GM12878 (cell line): Measurements from ENCODE around the gene CEACAM1. TPM values are rescaled to one million over a fixed set of nuclear protein-coding genes. Genes with fewer than 3 reads are reported as not detected.

ENCODE experiments used
- ATF2 ChIP-seq: IDR thresholded peaks from 2 replicates; pipeline ENCODE4 v1.6.1; 2012; ENCODE audit warnings: low read length, inconsistent platforms
- BMI1 ChIP-seq: fragments of 450-650 bp; IDR thresholded peaks from 2 replicates; pipeline ENCODE4 v1.6.1; 2016; ENCODE audit warnings: mild to moderate bottlenecking, moderate library complexity, borderline replicate concordance
- CBX5 ChIP-seq: sonication (generic); IDR thresholded peaks from 2 replicates; pipeline ENCODE4 v1.6.1; 2016; ENCODE audit warnings: low read depth, moderate library complexity, mild to moderate bottlenecking, inconsistent platforms
- CUX1 ChIP-seq: IDR thresholded peaks from 2 replicates; pipeline ENCODE4 v1.6.1; 2012; ENCODE audit warnings: improper control_type of control experiment, low read depth, low read length; ENCODE audit not compliant: insufficient replicate concordance
- EGR1 ChIP-seq, 2 experiments: IDR thresholded peaks; 1 replicate in 1 of 2; 2 replicates in 1 of 2; pipeline ENCODE4 v1.6.1; 2011 to 2012; ENCODE audit warnings: low read depth in 2 of 2, low read length in 2 of 2, borderline replicate concordance in 1 of 2, mild to moderate bottlenecking in 1 of 2, moderate library complexity in 1 of 2
- FOXK2 ChIP-seq: fragments of 450-650 bp; IDR thresholded peaks from 2 replicates; pipeline ENCODE4 v1.6.1; 2017; ENCODE audit warnings: mild to moderate bottlenecking, moderate library complexity
- JUNB ChIP-seq: IDR thresholded peaks from 2 replicates; pipeline ENCODE4 v1.6.1; 2016; ENCODE audit warnings: antibody characterized with exemption, mild to moderate bottlenecking
- RCOR1 ChIP-seq: conservative IDR thresholded peaks from 2 replicates; pipeline ENCODE4 v1.6.1; 2012; ENCODE audit warnings: low read depth, low read length, improper control_type of control experiment
- ZBTB4 ChIP-seq: fragments of 450-650 bp; formaldehyde crosslinking; IDR thresholded peaks from 2 replicates; pipeline ENCODE4 v1.4.0; 2022; ENCODE audit warnings: mild to moderate bottlenecking, moderate library complexity
- polyA plus RNA-seq, 11 experiments: library from polyadenylated mRNA; depleted of rRNA in 4 of 11; unstranded in 6 of 11; stranded (reverse) in 5 of 11; fragments of >200 nt; fragmentation: Nextera tagmentation in 4 of 11; fragmentation: Illumina TruSeq in 1 of 11; extraction: Ambion mirVana in 4 of 11; extraction: Trizol in 1 of 11; gene quantifications; 1 replicate in 1 of 11; 2 replicates in 10 of 11; pipeline versions ENCODE4 v1.2.1 to v1.2.3, GENCODE V29; 2011 to 2016; ENCODE audit warnings: inconsistent platforms in 2 of 11, missing spikeins in 2 of 11, low read depth in 1 of 11
- small RNA-seq: library from RNA; depleted of rRNA; stranded (forward); fragments of <200 nt; gene quantifications from one replicate; pipeline ENCODE3, GENCODE V24; 2014
- total RNA-seq, 4 experiments: library from RNA; depleted of rRNA in 3 of 4; stranded (reverse); fragments of >200 nt in 3 of 4; fragmentation: Illumina TruSeq in 1 of 4; extraction: Trizol in 1 of 4; gene quantifications; 2 replicates each; pipeline versions ENCODE4 v1.2.1 to v1.2.3, GENCODE V29; 2013 to 2021

Gene CEACAM1
- total and polyA plus RNA-seq, 10 of the 15 experiments (the other 5 are each of a cell fraction or from before 2014, with no cell fraction given), result 3.9 to 24.0 (median 6.5) TPM

- TF ChIP-seq CUX1 (no peak), FOXK2 (no peak), JUNB (no peak), ZBTB4 (CRISPR knock-in tag) (no peak), BMI1 (no peak), EGR1 (IDR thresholded peaks at IDR 0.05; ENCODE audit: borderline replicate concordance in 1 of 2, low read depth in 2 of 2, low read length in 2 of 2) (no peak), ATF2 (no peak), CBX5 (no peak), RCOR1 (no peak)
- TF ChIP-seq, all 136 proteins: peak for 0
Observed at GRCh38 chr19:42459926-42460325, 68.4 kb downstream of the CEACAM1 start (continued).

Small RNA genes within 50 kb of the gene (small RNA-seq; reads per million reads assigned to genes)
- gene RNU4-60P, result not detected

Other genes with a start within 250 kb of the CEACAM1 start
Only the 7 nearest of the 10 such genes appear.
- gene TMEM145, start 215.2 kb downstream of the CEACAM1 start, total RNA-seq (2014; rRNA removed), result 0.11 TPM in 1 of 2 replicates, not detected in the other
- 0.04 and 0.09 TPM in 2 replicates for gene TMEM145, start 215.2 kb downstream of the CEACAM1 start, total RNA-seq (2014; rRNA removed; fragmentation: Illumina TruSeq; extraction: Trizol)
- gene TMEM145, start 215.2 kb downstream of the CEACAM1 start, total RNA-seq (2021), result 0.48 and 0.97 TPM in 2 replicates
- 0.09 and 0.45 TPM in 2 replicates for gene TMEM145, start 215.2 kb downstream of the CEACAM1 start, polyA plus RNA-seq (2011; rRNA removed)
- 0.09 and 0.14 TPM in 2 replicates for gene TMEM145, start 215.2 kb downstream of the CEACAM1 start, polyA plus RNA-seq (2014; fragmentation: Illumina TruSeq; extraction: Trizol)
- gene TMEM145, start 215.2 kb downstream of the CEACAM1 start, polyA plus RNA-seq (2014; fragmentation: Nextera tagmentation; extraction: Ambion mirVana), result not detected
- gene TMEM145, start 215.2 kb downstream of the CEACAM1 start, polyA plus RNA-seq (2014; rRNA removed), result 0.20 and 1.0 TPM in 2 replicates
- gene TMEM145, start 215.2 kb downstream of the CEACAM1 start, polyA plus RNA-seq (2016; fragmentation: Nextera tagmentation; extraction: Ambion mirVana), result not detected
- 3.3 and 4.5 TPM in 2 replicates for gene MEGF8, start 202.8 kb downstream of the CEACAM1 start, total RNA-seq (2014; rRNA removed)
- gene MEGF8, start 202.8 kb downstream of the CEACAM1 start, total RNA-seq (2014; rRNA removed; fragmentation: Illumina TruSeq; extraction: Trizol), result 2.2 and 2.8 TPM in 2 replicates
- 12.0 and 12.8 TPM in 2 replicates for gene MEGF8, start 202.8 kb downstream of the CEACAM1 start, total RNA-seq (2021)
- 1.5 and 2.0 TPM in 2 replicates for gene MEGF8, start 202.8 kb downstream of the CEACAM1 start, polyA plus RNA-seq (2011; rRNA removed)
- 3.3 and 4.3 TPM in 2 replicates for gene MEGF8, start 202.8 kb downstream of the CEACAM1 start, polyA plus RNA-seq (2014; fragmentation: Illumina TruSeq; extraction: Trizol)
- under 1 TPM; 0.43 to 0.75 TPM for gene MEGF8, start 202.8 kb downstream of the CEACAM1 start, polyA plus RNA-seq (2014; fragmentation: Nextera tagmentation; extraction: Ambion mirVana)
- 6.9 and 9.0 TPM in 2 replicates for gene MEGF8, start 202.8 kb downstream of the CEACAM1 start, polyA plus RNA-seq (2014; rRNA removed)
- 1 to 10 TPM; 2.3 to 2.6 TPM for gene MEGF8, start 202.8 kb downstream of the CEACAM1 start, polyA plus RNA-seq (2016; fragmentation: Nextera tagmentation; extraction: Ambion mirVana)
- gene CNFN, start 138.2 kb downstream of the CEACAM1 start, total RNA-seq (2014; rRNA removed), result not detected in 2 replicates
- not detected in 2 replicates for gene CNFN, start 138.2 kb downstream of the CEACAM1 start, total RNA-seq (2014; rRNA removed; fragmentation: Illumina TruSeq; extraction: Trizol)
- gene CNFN, start 138.2 kb downstream of the CEACAM1 start, total RNA-seq (2021), result not detected in 2 replicates
- gene CNFN, start 138.2 kb downstream of the CEACAM1 start, polyA plus RNA-seq (2011; rRNA removed), result not detected in 2 replicates
- not detected in 2 replicates for gene CNFN, start 138.2 kb downstream of the CEACAM1 start, polyA plus RNA-seq (2014; fragmentation: Illumina TruSeq; extraction: Trizol)
- gene CNFN, start 138.2 kb downstream of the CEACAM1 start, polyA plus RNA-seq (2014; fragmentation: Nextera tagmentation; extraction: Ambion mirVana), result not detected
- gene CNFN, start 138.2 kb downstream of the CEACAM1 start, polyA plus RNA-seq (2014; rRNA removed), result not detected in 2 replicates
- gene CNFN, start 138.2 kb downstream of the CEACAM1 start, polyA plus RNA-seq (2016; fragmentation: Nextera tagmentation; extraction: Ambion mirVana), result under 1 TPM in 1 of 2 experiments, not detected in 1; 0.60 TPM
- gene LIPE, start 101.1 kb downstream of the CEACAM1 start, total RNA-seq (2014; rRNA removed), result 11.1 and 19.9 TPM in 2 replicates
- gene LIPE, start 101.1 kb downstream of the CEACAM1 start, total RNA-seq (2014; rRNA removed; fragmentation: Illumina TruSeq; extraction: Trizol), result 5.3 and 8.1 TPM in 2 replicates
- gene LIPE, start 101.1 kb downstream of the CEACAM1 start, total RNA-seq (2021), result 31.9 and 33.3 TPM in 2 replicates
- gene LIPE, start 101.1 kb downstream of the CEACAM1 start, polyA plus RNA-seq (2011; rRNA removed), result 3.2 and 8.9 TPM in 2 replicates
- 1.5 and 10.0 TPM in 2 replicates for gene LIPE, start 101.1 kb downstream of the CEACAM1 start, polyA plus RNA-seq (2014; fragmentation: Illumina TruSeq; extraction: Trizol)
- gene LIPE, start 101.1 kb downstream of the CEACAM1 start, polyA plus RNA-seq (2014; fragmentation: Nextera tagmentation; extraction: Ambion mirVana), result under 1 TPM; 0.02 to 0.24 TPM
- gene LIPE, start 101.1 kb downstream of the CEACAM1 start, polyA plus RNA-seq (2014; rRNA removed), result 18.0 and 22.3 TPM in 2 replicates
- 10 to 100 TPM in 1 of 2 experiments, 1 to 10 TPM in 1; 8.4 to 11.5 TPM for gene LIPE, start 101.1 kb downstream of the CEACAM1 start, polyA plus RNA-seq (2016; fragmentation: Nextera tagmentation; extraction: Ambion mirVana)
- not detected in 2 replicates for gene CXCL17, start 85.5 kb downstream of the CEACAM1 start, total RNA-seq (2014; rRNA removed)
- 0.14 TPM in 1 of 2 replicates, not detected in the other for gene CXCL17, start 85.5 kb downstream of the CEACAM1 start, total RNA-seq (2014; rRNA removed; fragmentation: Illumina TruSeq; extraction: Trizol)
- not detected in 2 replicates for gene CXCL17, start 85.5 kb downstream of the CEACAM1 start, total RNA-seq (2021)
- gene CXCL17, start 85.5 kb downstream of the CEACAM1 start, polyA plus RNA-seq (2011; rRNA removed), result 0.10 and 0.15 TPM in 2 replicates
- gene CXCL17, start 85.5 kb downstream of the CEACAM1 start, polyA plus RNA-seq (2014; fragmentation: Illumina TruSeq; extraction: Trizol), result not detected in 2 replicates
- under 1 TPM; 0.13 to 0.24 TPM for gene CXCL17, start 85.5 kb downstream of the CEACAM1 start, polyA plus RNA-seq (2014; fragmentation: Nextera tagmentation; extraction: Ambion mirVana)
- not detected in 2 replicates for gene CXCL17, start 85.5 kb downstream of the CEACAM1 start, polyA plus RNA-seq (2014; rRNA removed)
- gene CXCL17, start 85.5 kb downstream of the CEACAM1 start, polyA plus RNA-seq (2016; fragmentation: Nextera tagmentation; extraction: Ambion mirVana), result not detected
- gene CEACAM8, start 66.4 kb upstream of the CEACAM1 start, total RNA-seq (2014; rRNA removed), result not detected in 2 replicates
- gene CEACAM8, start 66.4 kb upstream of the CEACAM1 start, total RNA-seq (2014; rRNA removed; fragmentation: Illumina TruSeq; extraction: Trizol), result not detected in 2 replicates
- gene CEACAM8, start 66.4 kb upstream of the CEACAM1 start, total RNA-seq (2021), result not detected in 2 replicates
- gene CEACAM8, start 66.4 kb upstream of the CEACAM1 start, polyA plus RNA-seq (2011; rRNA removed), result not detected in 2 replicates
- not detected in 2 replicates for gene CEACAM8, start 66.4 kb upstream of the CEACAM1 start, polyA plus RNA-seq (2014; fragmentation: Illumina TruSeq; extraction: Trizol)
- gene CEACAM8, start 66.4 kb upstream of the CEACAM1 start, polyA plus RNA-seq (2014; fragmentation: Nextera tagmentation; extraction: Ambion mirVana), result under 1 TPM in 1 of 2 experiments, not detected in 1; 0.06 TPM
- gene CEACAM8, start 66.4 kb upstream of the CEACAM1 start, polyA plus RNA-seq (2014; rRNA removed), result not detected in 2 replicates
- not detected for gene CEACAM8, start 66.4 kb upstream of the CEACAM1 start, polyA plus RNA-seq (2016; fragmentation: Nextera tagmentation; extraction: Ambion mirVana)
- gene PSG3, start 212.0 kb upstream of the CEACAM1 start, total RNA-seq (2014; rRNA removed), result not detected in 2 replicates
- gene PSG3, start 212.0 kb upstream of the CEACAM1 start, total RNA-seq (2014; rRNA removed; fragmentation: Illumina TruSeq; extraction: Trizol), result not detected in 2 replicates
- gene PSG3, start 212.0 kb upstream of the CEACAM1 start, total RNA-seq (2021), result not detected in 2 replicates
- gene PSG3, start 212.0 kb upstream of the CEACAM1 start, polyA plus RNA-seq (2011; rRNA removed), result not detected in 2 replicates
- not detected in 2 replicates for gene PSG3, start 212.0 kb upstream of the CEACAM1 start, polyA plus RNA-seq (2014; fragmentation: Illumina TruSeq; extraction: Trizol)
- not detected for gene PSG3, start 212.0 kb upstream of the CEACAM1 start, polyA plus RNA-seq (2014; fragmentation: Nextera tagmentation; extraction: Ambion mirVana)
- gene PSG3, start 212.0 kb upstream of the CEACAM1 start, polyA plus RNA-seq (2014; rRNA removed), result not detected in 2 replicates
- not detected for gene PSG3, start 212.0 kb upstream of the CEACAM1 start, polyA plus RNA-seq (2016; fragmentation: Nextera tagmentation; extraction: Ambion mirVana)